HG03558 (cell line): Measurements from ENCODE around the gene HIP1.
"Not testable (repeated sequence)": the region's sequence is repeated elsewhere in the genome, so short reads cannot be mapped to it uniquely, and the experiment has no call there.

Experiments used
- ATAC-seq: cut with Tn5 transposase; IDR thresholded peaks from one replicate; pipeline ENCODE4 v1.9.1; 2021; ENCODE audit warnings: moderate number of reproducible peaks; ENCODE audit not compliant: unreplicated experiment; ENCODE audit errors: extremely low read depth

Gene HIP1

GRCh38 chr7:75623390-75624133 lies 115.2 kb downstream of the HIP1 start:
- ATAC-seq: no peak

DNA sequence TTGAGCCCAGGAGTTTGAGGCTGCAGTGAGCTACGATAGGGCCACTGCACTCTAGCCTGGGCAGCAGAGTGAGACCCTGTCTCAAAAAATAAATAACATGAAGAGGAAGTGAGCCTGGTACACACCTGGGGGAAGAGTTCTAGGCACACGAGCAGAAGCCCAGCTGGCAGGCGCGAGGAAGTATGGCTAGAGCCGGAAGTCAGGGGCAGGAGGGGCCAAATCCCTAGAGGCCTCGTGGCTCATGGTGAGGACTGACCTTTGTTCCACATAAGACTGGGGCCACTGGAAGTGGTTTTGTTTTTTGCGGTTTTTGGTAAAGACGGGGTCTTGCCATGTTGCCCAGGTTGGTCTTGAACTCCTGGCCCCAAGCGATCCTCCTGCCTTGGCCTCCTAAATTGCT lies 117.6 kb downstream of the HIP1 start:
- no peak for ATAC-seq

- ATAC-seq: no peak
These were observed 119.1 kb downstream of the HIP1 start for GRCh38 chr7:75619636-75620035.

GRCh38 chr7:75617634-75618234 lies 121.0 kb downstream of the HIP1 start:
- no peak for ATAC-seq

- no peak for ATAC-seq
These were observed 122.1 kb downstream of the HIP1 start for GRCh38 chr7:75616421-75617167.

DNA sequence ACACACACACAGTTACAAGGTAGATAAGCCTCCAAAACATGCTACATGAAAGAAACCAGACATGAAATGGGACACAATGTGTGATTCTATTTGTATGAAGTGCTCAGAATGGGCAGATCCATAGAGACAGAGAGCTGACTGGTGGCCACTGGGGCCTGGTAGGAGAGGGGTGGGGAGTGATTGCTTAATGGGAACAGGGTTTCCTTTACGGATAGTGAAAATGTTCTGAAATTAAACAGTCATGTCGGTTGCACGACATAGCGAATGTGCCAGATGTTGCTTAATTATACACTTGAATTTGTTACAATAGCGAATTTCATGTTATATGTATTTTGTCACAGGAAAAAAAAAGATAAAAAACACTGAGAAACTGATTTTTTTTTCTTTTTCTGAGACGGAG lies 124.3 kb downstream of the HIP1 start:
- no peak for ATAC-seq

DNA sequence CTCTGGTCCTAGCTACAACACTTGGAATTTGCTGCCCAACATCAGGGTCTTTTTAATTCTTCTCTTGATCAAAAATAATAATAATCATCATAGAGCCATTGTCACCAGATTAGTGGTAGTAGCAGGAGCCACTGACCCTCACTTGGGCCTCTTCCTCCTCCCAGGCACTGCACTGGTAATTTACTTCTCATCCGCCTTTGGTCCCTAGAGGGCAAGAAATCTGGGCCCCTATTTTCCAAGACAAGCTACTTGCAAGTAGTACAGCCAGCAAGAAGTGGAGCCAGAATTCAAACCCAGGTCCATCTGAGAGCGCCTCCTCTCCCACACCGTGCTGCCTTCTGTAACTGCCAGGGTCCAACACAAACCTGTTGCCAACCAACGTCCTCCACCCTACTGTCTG lies 125.4 kb downstream of the HIP1 start:
- ATAC-seq: no peak

- ATAC-seq: no peak
These were observed 127.1 kb downstream of the HIP1 start for GRCh38 chr7:75611557-75612178.

GRCh38 chr7:75609416-75609815 lies 129.3 kb downstream of the HIP1 start:
- ATAC-seq: not testable (repeated sequence)

- ATAC-seq: no peak
These were observed 130.2 kb downstream of the HIP1 start for GRCh38 chr7:75608451-75609122.

DNA sequence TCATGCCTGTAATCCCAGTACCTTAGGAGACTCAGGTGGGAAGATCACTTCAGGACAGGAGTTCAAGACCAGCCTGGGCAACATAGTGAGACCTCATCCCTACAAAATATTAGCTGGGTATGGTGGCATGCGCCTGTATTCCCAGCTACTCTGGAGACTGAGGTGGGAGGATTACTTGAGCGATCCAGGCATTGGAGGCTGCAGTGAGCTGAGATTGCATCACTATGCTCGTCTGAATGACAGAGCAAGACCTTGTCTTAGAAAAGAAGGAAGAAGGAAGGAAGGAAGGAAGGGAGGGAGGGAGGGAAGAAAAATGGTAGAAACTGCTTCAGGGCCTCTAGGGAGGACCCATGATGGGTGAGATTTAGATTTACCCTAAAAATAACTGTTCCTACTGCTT lies 134.3 kb downstream of the HIP1 start:
- ATAC-seq: no peak

DNA sequence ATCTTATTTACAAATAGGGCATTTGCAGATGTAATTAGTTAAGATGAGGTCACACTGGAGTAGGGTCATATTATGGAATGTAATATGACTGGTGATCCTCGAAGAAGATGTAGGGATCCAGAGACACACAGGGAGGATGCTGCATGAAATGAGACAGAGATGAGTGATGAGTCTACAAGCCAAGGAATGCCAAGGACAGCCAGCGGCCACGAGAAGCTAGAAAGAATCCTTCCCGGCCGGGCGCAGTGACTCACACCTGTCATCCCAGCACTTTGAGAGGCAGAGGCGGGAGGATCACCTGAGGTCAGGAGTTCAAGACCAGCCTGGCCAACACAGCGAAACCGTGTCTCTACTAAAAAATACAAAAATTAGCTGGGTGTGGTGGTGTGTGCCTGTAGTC lies 135.9 kb downstream of the HIP1 start:
- ATAC-seq: not testable (repeated sequence)

DNA sequence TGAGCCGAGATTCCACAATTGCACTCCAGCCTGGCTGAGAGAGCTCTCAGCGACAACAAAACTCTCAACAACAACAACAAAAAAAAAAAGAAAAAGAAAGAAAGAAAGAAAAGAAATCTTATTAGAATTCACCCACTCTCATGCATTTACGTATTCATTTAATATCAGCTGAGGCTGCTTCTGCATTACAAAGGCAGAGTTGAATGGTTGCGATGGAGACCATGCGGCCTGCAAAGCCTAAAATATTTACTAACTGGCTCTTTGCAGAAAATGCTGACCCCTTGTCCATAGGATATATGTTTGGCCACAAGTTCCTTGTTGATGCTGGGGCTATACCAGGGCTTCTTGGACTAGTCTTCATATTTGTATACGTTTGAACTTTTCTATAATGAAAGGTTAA lies 137.2 kb downstream of the HIP1 start:
- no peak for ATAC-seq

DNA sequence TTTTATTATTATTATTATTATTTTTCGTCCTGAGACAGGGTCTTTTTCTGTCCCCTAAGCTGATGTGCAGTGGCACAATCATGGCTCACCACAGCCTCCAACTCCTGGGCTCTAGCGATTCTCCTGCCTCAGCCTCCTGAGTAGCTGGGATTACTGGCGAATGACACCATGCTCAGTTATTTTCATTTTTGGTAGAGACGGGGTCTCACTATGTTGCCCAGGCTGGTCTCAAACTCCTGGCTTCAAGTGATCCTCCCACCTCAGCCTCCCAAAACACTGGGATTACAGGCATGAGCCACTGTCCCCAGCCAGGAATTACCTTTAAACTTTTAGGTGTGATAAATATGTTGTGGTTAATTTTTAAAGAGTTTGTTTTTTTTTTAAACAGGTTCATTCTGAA lies 138.0 kb downstream of the HIP1 start:
- ATAC-seq: not testable (repeated sequence)

GRCh38 chr7:75599244-75599781 lies 139.4 kb downstream of the HIP1 start:
- ATAC-seq: no peak

DNA sequence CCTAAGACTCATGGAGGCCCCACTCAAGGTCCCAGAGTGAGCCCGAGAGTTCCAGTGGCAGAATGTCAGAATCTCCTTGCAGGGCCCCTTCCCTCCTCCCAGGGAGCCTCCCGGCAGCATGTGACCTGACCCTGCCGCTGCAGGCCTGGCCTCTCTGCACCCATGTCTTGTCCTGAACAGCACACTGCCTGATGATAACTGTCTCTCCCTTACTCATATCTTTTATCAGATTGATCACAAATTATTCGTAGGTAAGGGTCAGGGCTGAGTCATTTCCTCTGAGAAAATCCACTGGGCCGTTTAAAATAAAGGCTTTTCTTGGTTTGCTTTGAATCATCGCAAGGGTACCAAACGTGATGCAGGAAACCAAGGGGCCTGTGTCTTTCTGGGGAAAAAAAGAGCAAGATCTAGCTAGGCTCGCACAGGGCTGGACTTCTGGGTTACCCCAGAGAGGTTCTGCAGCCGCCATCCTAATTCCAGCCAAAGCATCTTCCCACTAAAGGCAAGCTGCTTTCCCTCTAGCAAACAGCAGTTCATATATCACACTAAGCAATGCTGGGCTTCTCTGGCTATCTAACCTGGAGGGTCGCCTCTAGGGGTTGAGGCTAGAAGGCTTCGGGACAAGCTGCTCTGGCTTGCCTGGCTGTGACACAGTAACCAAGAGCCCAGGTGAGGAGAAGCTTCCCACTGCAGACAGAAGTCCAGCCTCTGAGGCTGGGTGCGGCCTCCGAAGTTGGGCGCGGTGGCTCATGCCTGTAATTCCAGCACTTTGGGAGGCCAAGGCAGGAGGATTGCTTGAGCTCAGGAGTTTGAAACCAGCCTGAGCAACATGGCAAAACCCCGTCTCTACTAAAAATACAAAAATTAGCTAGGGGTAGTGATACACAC lies 141.8 kb downstream of the HIP1 start:
- ATAC-seq: no peak

GRCh38 chr7:75595766-75596165 lies 143.0 kb downstream of the HIP1 start:
- no peak for ATAC-seq

DNA sequence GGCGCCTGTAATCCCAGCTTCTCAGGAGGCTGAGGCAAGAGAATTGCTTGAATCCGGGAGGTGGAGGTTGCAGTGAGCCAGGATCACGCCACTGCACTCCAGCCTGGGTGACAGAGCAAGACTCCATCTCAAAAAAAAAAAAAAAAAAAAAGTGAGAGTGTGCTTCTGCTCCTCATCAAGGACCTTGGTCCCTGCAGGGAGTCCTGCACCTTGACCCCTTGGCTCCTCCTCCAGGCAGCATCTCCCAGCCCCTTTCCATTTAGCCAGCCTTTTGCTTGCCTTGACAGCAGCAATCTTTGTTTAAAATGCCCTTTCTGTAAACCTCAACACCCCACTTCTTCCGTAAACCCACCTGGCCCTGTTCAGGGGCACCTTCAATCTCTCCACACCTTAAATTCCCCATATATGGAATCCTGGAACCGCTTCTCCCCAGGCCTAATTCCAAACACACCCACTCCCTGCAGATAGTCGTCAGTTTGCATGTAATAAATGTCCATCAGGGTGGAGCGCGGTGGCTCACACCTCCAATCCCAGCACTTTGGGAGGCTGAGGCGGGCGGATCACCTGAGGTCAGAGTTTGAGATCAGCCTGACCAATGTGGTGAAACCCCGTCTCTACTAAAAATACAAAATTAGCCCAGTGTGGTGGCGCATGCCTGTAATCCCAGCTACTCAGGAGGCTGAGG lies 145.1 kb downstream of the HIP1 start:
- not testable (repeated sequence) for ATAC-seq
